ENCODE results near the gene ZFYVE26.

Gene ZFYVE26

GRCh38 chr14:67815573-67816225 lies 691 bp downstream of the ZFYVE26 start:
- no peak for DNase-seq

DNA sequence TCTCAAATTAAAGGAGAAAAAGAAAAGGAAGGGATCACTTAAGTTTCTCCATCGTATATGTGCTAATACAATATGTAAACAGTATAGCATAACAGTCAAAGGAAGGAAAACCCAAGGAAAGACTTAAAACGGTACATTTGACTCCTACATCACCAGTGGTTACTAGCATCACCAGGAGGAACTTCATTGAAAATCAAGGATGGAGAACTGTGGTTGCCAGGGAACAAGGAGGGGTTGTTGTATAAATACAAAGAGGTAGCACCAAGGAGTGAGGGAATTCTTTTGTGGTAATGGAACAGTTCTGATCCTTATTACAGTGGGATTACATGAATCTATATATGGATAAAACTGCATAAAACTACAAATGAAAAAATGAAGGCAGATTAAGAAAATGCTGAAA lies 1.6 kb downstream of the ZFYVE26 start:
- no peak for DNase-seq

GRCh38 chr14:67806246-67806645 lies 10.1 kb downstream of the ZFYVE26 start:
- DNase-seq: no peak

GRCh38 chr14:67800743-67801142 lies 15.6 kb downstream of the ZFYVE26 start:
- no peak for DNase-seq

GRCh38 chr14:67798731-67799130 lies 17.7 kb downstream of the ZFYVE26 start:
- DNase-seq: no peak

GRCh38 chr14:67787673-67788072 lies 28.7 kb downstream of the ZFYVE26 start:
- no peak for DNase-seq

DNA sequence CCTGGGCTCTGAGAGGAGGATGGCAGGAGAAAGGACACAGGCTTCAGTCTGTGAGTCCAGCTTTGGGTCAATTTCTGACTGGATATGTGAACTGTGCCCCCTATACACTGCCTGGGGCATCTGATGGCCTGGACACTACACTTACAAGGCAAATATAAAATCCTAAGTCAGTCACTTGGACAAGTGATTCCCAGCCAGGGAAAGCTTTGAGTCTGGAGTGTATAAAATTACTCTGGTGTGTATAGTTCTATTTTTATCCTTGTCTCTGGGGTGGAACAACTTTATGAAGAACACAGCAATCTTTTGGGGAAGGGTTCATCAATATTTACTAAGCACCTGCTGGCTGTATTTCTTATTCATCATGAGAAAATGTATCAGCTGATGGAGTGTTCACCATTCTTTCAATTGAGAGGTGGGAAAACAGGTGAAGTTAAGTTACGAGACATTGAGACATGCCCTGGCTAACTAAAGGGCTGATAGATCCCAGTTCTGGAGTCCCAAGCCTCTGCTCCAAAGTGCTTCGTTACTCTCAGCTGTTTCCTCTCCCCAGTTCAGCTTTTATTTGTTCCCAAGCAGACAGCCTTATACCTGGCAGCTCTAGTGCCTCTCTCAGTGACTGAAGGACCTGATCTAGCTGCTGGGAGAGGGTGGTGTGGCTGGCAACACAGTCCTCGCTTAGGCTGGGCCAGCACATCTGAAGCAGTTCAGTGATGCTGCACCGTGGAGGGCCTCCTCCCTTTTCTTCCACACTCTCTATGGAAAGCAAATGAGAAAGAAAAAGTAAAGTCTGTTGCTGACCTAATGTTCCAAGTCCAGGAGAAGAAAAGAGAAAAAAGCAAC lies 30.9 kb downstream of the ZFYVE26 start:
- DNase-seq: no peak

- no peak for DNase-seq
Measured at GRCh38 chr14:67784244-67784823, 32.1 kb downstream of the ZFYVE26 start.

- DNase-seq: no peak
Measured at GRCh38 chr14:67782090-67782489, 34.3 kb downstream of the ZFYVE26 start.

- no peak for DNase-seq
Measured at GRCh38 chr14:67778792-67779191, 37.6 kb downstream of the ZFYVE26 start.

DNA sequence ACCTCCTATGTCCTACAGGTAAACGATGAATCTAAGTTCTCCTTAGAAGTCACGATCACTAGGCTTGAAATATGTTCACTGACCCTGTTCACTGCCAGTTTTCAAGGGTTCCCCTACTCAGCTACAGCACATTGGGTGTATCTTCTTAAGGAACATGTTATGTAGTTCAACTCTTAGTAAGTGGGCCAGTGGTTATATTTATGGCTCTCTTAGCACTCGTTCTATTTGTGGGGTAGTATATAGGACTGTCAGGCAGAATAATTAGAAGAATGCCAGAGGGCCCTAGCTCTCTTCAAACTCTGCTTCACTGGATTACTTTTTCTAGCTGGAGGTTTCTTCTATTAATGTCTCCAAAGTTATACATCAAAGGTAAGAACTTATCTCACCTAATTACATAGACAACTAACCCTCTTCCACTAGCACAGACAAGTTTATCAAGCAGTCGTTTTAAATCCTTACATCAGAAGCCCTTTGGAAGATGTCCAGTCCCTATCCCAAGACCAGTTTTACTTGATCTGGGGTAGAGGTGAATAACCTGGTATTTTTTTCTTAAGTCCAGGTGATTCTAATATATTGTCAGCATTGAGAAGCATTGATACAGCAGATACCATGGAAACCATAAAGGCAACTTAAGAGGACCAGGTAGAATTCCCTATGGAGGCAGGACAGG lies 39.6 kb downstream of the ZFYVE26 start:
- DNase-seq: no peak

DNA sequence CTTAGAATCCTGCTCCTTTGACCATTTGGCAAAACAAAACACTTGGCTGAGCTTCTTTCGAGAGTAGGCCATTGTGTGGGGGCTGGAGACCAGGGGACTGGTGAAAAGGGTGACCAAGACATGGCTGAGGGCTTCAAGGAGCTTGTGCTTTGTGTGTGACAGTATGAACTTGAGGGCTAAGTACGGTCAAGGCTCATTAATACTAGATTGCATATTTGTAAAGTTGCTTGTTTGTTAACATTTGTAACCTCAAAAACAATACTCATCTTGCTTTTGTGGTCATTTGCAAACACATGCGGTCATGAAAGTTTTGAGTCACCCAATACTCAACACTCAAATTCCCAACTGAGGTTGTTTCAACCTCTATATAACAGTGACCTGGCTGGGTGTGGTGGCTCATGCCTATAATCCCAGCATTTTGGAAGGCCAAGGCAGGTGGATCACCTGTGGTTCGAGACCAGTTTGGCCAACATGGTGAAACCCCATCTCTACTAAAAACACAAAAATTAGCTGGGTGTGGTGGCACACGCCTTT lies 42.5 kb downstream of the ZFYVE26 start:
- DNase-seq: no peak

GRCh38 chr14:67768219-67768618 lies 48.2 kb downstream of the ZFYVE26 start:
- DNase-seq: no peak

DNA sequence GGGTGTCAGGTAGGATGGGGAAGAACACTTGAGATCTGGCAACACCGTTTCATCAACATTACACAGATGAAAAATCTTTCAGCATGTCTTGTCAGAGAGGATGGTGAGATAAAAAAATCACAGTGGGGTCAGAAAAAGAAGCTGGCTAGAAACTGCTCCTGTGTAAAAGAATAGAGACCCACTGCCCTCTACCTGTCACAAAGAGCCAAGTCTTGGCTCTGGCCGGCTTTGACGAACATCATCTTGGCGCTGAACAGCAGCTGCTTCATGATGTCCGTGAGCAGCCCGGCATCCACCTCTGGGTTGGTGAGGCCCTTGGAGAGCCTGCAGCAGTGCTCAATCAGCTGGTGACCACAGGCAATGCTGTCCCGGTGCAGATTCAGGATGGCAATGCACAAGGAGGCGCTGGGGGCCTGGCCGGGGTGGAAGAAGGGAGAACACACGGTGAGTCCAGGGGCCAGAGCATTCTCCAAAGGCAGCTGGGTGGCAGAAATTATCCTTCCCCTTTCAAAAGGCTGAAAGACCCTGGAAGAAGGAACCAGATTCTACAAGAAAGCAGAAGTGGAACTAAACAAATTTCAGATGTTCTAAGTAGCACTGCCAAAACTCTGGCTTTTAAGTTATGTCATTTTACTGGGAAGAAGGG lies 50.2 kb downstream of the ZFYVE26 start:
- no peak for DNase-seq

- DNase-seq: no peak
Measured at GRCh38 chr14:67765192-67765834, 51.1 kb downstream of the ZFYVE26 start.

GRCh38 chr14:67764496-67764895 lies 51.9 kb downstream of the ZFYVE26 start:
- DNase-seq: no peak

DNA sequence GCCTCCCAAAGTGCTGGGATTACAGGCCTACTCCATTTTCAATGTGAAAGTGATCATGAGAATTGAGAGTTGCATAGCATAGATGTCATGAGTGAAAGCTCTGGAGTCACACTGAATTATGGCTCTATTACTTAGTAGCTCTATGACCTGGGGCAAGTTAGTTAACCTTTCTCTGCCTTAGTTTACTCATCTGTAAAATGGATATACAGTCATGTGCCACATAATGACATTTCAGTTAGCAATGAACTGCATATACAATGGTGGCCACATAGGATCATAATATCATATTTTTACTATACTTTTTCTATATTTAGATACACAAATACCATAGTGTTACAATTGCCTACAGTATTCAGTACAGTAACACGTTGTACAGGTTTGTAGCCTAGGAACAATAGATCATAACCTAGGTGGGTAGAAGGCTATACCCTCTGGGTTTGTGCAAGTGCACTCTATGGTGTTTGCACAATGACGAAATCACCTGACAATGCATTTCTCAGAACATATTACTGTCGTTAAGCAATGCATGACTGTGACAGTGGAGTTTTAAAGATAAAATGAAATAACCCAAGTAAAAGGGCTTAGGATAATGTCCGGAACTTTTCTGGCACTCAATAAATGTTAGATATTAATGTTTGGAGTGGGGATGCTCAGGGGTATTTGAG lies 53.1 kb downstream of the ZFYVE26 start:
- DNase-seq: no peak

DNA sequence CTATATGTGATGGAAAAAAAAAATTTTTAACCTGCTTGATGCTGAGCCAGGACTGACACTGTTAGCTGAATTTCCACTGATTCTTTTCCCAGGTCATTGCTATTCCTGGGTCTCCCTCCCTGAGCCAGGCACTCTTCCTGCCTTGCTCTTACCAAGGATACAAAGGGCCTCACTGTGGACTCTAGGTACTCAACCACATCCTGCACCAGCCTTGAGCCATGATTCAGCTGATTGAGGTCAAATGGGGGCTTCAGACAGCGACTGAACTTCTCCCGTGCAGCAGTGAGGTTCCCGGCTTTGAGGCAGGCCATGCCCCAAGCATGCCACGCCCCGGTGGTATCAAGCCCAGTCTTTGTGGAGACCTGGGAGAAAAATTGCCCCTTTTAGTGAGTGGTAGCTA lies 54.3 kb downstream of the ZFYVE26 start:
- no peak for DNase-seq

GRCh38 chr14:67759916-67760315 lies 56.5 kb downstream of the ZFYVE26 start:
- DNase-seq: no peak

DNA sequence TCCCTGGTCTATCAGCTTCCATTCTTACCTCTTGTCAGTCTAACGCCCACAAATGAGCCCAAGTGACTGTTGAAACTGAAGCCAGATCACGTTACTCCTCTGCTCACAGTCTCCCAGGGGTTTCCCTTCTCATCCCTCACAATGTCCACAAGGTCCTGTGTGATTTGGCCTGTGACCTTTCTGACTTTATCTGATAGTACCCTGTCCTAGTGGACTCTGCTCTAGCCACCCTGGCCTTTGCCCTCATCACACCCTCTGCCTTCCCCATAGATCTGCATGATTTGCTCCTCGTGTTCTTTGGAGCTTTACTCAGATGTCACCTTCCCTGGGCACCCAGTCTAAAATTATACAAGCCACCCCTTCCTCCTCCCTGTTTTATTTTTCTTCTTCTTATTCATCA lies 59.2 kb downstream of the ZFYVE26 start:
- DNase-seq: no peak

GRCh38 chr14:67756496-67756895 lies 59.9 kb downstream of the ZFYVE26 start:
- DNase-seq: no peak

Data from NCI-H1694 (cell line).